ENCODE results near the gene DDX54.
"Not testable (repeated sequence)": the region's sequence is repeated elsewhere in the genome, so short reads cannot be mapped to it uniquely, and the experiment has no call there.

Gene DDX54

DNA sequence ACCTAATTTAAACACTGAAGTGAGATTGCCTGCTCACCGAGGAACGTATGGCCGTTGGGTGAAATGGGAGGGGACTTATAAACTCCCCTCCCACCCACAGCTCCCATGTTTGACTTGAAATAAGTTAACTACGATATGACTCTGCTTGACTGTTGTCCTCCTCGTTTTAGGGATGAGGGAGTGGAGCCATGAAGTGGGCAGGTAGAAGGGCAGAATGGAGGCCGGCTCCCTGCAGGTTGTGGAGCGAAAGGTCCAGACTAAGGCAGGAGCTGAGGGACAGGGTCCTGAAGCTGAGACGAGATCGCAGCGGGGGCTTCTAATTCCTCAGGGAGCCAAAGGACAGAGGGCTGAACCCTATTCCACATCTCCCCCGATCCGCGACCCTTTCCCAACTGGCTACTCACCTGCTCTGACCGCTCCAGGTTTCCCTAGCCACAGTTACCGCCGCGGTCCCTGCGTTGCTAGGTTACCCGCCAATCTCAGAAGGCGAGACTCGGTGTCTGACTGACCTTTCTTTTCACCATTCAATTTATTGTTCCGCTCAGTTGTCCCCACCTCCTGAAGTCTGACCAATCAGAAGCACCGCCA, 35.4 kb upstream of the DDX54 start:
- no peak for DNase-seq (ENCODE audit: low read depth)

DNA sequence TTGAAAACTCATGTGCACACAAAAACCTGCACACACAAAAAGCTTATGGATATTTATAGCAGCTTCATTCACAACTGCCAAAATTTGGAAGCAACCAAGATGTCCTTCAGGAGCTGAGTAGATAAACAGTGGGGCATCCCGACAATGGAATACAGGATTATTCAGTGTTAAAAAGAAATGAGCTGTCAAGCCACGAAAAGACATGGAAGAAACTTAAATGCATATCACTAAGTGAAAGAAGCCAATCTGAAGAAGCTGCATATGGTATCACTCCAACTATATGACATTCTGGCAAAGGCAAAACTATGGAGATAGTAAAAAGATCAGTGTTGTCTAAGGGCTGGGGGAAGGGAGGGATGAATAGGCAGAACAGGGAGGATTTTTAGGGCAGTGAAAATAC, 30.7 kb upstream of the DDX54 start:
- no peak for DNase-seq (ENCODE audit: low read depth)

DNA sequence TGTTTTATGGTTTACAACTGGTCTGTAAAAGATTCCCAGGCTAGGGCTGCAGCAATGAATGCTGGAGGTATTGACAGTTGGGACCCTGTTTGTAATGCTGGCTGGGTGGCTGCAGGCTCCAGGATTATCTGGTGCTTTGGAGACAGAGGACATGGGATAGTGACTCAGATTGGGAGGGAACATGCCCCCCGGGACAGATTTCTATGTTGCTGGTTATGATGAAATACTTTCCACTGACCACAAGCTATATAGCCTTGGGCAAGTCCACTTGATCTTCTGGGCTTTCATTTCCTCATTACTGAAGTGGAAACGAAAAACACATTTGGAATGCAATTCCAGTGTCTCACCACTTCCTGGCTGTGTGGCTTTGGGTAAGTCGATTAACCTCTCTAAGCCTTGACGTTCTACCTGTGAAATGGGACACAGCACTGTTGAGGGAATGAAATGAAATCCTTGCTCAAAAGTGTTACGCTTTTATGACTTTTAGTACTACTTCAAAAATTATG, 29.7 kb upstream of the DDX54 start:
- DNase-seq (ENCODE audit: low read depth) = no peak

DNA sequence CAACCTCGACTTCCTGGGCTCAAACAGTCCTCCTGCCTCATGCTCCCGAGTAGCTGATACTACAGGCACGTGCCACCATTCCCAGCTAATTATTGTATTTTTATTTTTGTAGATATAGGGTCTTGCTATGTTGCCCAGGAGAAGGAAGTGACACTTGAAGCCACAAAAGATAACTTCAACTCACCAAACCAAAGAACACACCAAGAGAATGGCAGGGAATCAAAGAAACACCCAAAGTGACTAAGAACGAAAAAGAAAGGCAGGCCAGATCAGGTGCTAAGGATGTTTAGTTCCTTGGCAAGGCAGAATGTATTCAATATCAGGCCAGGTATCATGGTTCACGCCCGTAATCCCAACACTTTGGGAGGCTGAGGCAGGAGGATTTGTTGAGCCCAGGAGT, 25.9 kb upstream of the DDX54 start:
- no peak for DNase-seq (ENCODE audit: low read depth)

DNA sequence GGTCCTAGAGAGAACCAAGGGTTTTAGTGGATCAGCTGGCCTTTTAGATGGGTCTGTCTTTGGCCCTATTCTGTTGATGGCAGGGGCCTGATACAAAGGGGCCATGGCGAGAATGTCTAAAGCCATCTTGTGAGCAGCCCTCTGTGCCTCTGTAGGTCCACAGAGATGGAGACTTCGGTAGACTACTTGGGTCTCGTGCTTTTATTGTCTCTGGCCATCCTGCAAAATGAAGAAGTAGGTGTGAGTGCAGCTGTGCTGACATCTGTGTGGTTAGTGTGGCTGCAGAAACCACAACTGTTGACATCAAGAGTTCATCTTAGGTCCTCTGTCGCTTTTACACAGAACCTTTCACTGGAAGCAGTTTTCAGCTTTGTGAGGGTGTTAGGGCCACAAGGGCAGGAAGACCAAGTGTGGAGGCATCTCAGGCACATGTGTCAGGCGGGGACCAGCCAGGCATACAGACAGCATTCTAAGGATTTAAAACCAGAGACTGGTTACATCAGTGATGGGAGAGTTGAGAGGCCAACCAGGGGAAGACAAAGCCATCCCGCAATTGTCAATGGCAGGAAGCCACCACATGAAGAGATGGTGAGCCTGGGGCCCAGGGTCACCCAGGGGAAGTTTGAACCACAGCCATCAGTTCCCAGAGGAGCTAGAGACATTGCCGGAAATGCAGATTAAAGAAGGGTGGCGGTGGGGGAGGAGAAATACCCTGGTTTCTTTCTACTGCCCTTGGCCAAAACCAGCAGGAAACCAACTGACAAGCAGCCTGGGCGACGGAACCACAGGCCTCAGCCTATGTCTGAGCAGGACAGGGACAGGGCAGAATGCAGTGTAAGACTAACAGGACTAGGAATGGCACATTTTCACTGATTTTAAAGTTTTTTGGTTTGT, 23.0 kb upstream of the DDX54 start:
- DNase-seq (ENCODE audit: low read depth) = peak; percentile 47

DNA sequence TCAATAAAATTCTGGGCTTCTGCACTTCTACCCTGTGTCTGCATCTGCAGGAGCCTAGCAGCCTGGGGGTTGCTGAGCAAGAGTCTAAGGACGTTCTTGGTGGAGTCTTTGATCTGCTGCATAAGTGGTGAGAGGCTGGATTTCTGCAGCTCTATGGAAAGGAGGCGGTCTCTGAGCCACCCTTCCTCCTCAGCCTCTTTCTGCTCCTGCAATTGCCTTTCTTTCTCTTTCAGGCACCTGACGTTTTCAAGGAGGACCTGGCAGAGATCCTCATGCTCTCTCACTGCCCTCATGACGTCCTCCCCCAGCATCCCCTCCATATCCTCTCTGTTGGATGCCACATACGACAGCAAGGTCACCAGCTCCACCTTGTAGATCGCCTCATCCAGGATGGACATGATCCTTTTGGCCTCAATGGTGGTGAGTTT, 22.3 kb upstream of the DDX54 start:
- DNase-seq (ENCODE audit: low read depth) = no peak

DNA sequence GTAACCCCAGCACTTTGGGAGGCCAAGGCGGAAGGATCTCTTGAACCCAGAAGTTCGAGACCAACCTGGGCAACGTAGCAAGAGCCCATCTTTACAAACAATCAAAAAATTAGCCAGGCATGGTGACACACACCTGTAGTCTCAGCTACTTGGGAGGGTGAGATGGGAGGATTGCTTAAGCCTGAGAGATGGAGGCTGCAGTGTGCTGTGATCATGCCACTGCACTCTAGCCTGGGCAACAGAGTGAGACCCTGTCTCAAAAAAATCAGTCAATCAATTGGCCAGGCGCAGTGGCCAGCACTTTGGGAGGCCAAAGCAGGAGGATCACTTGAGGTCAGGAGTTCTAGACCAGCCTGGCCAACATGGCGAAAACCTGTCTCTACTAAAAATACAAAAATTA, 21.5 kb upstream of the DDX54 start:
- DNase-seq (ENCODE audit: low read depth) = not testable (repeated sequence)

DNA sequence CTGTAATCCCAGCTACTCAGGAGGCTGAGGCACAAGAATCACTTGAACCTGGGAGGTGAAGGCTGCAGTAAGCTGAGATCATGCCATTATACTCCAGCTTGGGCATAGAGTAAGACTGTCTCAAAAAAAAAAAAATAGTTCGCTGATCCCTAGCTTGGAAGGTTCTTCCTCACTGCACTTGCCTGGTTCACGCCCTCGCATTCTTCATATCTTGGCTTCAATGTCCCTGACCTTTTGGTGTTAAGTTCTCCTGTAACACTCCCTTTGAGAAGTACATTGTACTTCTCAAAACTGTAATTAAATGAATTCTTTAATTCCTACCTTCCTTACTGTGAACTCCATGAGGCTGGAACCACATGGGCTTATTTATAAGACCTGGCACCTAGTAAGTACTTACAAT, 19.5 kb upstream of the DDX54 start:
- no peak for DNase-seq (ENCODE audit: low read depth)

DNA sequence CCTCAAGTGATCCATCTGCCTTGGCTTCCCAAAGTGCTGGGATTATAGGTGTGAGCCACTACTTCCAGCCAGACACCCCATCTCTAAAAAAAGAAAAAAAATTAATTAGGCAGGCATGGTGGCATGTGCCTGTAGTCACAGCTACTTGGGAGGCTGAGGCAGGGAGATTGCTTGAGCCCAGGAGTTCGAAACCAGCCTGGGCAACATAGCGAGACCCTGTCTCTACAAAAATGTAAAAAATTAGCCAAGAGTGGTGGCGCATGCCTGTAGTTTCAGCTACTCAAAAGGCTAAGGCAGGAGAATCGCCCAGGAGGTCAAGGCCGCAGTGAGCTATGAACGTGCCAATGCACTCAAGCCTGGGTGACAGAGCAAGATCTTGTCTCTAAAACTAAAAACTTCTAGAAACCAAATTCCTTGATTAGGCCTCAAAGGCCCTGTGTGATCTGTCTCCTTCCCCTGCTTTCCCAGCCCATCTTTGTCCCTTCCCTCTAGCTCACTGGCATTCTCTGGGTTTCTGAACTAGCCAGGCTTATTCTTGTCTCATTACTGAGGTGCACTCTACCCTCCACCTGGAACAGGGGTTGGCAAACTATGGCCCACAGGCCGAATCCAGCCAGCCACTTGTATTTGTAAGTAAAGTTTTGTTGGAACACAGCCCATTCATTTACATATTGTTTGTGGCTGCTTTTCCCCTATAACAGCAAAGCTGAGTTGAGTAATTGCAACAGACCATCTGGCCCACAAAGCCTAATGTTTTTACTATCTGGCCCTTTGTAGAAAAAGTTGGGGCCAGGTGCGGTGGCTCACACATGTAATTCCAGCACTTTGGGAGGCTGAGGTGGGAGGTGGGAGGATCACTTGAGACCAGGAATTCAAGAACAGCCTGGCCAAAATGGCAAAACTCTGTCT, 18.8 kb upstream of the DDX54 start:
- DNase-seq (ENCODE audit: low read depth) = no peak

DNA sequence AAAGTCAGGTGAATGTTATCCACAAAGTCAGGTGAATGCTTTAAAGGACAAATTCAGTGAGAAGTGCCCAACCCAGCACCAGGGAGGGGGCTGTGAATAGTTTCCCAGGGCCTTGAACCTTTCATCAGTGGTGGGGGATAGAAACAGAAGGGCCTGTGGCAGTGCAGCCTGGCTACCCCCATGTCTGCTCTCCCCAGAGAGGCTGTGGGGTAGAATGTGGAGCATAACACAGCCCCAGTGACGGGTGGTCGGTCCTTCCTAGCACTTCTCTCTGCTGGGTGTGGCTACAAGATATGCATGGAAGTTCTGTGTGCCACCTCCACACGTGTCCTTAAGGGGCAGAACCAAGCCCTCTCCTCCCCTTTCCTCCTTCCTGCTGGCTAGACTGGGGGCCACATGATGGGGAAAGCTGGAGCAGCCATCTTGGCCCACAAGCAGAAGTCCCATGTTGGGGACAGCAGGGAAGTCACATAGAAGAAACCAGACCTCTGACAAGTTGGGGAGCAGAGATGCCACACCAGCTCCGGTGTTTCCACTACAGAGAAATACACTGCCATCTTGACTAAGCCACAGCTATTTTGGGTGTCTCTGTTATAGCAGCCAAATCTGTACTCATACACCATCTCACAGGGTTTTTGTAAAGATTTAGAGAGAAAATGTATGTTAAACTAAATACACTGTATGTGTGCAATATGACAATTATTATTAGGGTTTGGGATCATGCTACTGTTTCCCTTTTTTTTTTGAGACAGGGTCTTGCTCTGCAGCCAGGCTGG, 17.2 kb upstream of the DDX54 start:
- no peak for DNase-seq (ENCODE audit: low read depth)

DNA sequence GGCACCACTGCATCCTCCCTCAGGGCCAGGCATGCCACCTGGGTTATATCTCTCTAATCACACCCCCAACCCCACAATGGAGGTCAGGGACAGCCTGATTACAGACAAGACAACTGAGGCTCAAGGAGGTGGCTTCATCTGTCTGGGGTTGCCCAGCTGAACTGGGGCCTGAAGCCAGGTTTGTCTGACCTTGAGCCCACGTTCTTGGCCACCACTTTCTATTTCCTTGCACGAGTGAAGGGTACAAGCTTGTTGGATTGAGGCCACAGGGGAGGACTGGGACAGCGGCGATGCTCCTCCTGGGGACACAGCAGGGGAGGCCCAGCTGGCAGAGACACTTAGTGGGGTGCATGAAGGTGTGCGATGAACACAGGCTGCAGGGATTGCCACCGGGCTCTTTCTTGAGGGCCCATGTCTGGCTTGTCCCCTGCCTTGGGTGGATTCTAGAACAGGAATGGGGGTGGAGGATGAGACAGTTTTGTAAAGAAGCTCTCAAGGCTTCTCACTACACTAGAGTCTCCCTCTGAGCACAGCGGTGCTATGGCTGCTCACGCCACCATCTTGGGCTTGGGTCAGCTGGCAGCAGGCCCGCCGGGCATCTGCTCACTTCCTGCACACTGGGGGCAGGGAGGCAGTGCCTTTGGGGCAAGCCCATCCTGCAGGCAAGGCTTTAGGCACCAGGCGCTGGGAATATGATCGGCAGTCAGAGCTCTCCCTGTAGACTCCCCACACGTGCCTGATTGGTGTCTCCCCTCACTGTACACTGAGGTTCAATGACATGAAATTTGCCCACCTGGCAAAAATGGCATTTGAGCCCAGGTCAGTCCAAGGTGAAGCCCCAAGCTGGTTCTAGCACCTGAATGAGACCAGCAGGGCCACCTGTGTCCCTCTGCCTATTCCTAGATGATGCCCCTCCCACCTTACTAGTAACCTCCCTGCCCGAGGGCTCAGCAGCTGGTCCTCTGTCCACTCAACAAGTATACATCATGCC, 16.2 kb upstream of the DDX54 start:
- DNase-seq (ENCODE audit: low read depth) = no peak

DNA sequence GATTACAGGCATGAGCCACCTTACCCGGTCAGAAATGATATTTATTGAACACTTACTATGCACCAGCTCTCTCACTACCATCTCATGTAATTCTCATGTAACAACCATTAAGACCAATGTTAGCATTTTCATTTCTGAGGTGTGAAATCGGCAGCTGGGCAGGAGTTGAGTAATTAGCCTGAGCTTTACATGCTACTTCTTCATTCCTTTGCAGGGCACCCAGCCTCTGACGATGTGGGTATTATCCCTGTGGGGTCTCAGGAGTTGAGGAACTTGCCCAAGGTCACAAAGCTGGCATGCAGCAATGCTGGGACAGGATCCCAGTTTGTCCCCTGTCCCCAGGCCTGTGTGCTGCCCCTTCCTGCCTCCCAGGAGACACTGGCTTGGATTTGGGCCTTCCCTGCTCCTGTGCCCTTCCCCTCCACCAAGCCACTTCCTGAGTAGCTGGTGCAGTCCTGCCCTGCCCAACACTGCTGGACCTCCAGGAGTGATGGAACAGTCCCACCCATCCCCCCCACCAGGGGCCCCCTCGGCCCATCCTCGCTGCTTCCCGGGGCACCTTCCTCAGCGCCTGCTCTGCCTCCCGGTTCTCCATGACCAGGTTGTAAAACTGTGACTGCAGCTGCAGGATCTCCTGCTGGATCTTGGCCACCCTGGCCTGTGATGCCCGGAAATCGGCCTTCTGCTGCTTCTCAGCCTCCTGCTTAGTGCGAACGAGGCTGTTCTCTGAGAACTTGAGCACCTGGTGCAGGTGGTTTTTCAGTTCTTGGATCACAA, 14.9 kb upstream of the DDX54 start:
- DNase-seq (ENCODE audit: low read depth) = no peak

DNA sequence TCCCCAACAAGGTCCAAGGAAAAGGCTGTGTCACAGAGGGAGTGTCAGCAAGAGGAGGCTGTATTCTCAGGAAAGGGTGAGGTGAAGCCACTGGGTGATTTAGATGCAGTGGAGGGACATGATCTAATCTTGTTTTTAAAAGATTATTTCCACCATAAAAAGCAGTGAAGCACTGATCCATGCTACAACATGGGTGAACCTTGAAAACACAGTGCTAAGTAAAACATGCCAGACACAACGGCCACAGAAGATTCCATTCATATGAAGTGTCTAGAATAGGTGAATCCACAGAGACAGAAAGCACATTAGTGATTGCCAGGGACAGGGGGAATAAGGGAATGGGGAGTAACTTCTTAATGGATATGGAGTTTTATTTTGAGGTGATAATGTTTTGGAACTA, 13.0 kb upstream of the DDX54 start:
- DNase-seq (ENCODE audit: low read depth) = no peak

DNA sequence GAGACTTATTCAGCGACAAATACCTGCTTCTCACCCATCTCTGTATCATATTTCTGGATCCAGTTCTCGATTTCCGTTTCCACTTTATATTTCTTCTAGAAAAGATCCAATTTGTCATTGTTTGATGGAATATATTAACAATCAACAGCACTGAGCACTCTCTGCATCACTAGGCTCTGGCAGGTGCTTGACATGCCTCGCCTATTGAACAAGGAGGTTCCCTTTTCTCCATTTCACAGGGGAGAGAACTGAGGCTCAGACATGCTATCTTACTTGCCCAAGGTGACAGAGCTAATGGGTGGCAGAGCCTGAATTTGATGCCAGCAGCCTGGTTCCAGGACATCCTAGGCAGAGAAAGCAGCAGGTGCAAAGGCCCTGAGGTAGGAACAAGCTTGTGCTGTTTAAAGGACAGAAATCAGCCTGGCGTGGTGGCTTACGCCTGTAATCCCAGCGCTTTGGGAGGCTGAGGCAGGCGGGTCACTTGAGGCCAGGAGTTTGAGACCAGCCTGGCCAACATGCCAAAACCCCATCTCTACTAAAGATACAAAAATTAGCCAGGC, 12.3 kb upstream of the DDX54 start:
- no peak for DNase-seq (ENCODE audit: low read depth)

DNA sequence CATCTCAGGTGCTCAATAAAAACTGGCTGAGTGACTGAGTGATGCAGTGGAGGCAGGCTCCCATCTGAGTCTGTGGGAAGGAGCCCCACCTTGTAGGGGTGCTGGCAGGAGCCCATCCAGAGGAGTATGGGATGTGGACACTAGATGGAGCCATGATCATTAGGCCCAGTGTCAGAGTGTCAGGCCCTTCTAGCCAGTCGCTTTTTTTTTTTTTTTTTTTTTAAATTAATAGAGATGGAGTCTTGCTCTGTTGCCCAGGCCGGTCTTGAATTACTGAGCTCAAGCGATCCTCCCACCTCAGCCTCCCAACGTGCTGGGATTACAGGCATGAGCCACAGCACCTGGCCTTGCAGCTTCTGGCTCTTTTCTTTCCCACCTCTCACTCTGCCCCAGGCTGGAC, 11.7 kb upstream of the DDX54 start:
- DNase-seq (ENCODE audit: low read depth) = peak; percentile 38

DNA sequence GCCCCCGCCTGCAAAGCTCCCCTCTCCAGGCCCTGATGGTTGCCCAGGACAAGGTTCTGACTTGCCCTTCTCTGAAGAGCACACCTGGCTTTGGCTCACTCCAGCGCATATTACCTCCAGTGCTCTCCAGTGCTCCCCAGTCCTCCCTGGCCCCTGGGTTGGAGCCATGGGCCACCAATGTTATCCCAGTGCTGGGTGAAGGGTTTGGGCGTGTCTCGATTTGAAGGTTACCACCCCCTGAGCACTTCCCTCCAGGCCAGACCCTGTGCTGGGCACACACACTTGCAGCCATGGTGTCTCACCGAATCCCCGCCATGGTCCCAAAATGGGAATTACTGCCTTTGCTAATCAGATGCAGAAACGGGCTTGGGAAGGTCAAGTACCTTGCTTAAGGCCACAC, 11.3 kb upstream of the DDX54 start:
- DNase-seq (ENCODE audit: low read depth) = no peak

DNA sequence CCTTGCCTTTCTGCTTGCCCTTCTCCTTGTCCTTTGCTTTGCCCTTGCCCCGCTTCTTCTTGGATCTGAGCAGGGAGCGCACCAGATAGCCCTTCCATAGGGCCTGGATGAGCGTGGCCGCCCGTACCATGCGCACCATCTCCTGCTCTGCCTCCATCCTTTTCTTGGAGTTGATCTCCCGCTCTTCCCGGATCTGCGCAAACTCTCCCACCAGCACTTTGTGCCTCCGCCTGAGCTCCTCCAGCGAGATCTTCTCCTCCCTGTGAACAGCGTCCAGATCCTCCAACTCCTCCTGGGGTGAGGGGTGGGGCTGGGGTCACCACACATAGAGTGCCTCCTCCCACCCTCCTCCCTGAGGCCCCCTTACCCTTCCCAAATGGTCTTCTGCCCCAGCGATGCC, 10.3 kb upstream of the DDX54 start:
- no peak for DNase-seq (ENCODE audit: low read depth)

DNA sequence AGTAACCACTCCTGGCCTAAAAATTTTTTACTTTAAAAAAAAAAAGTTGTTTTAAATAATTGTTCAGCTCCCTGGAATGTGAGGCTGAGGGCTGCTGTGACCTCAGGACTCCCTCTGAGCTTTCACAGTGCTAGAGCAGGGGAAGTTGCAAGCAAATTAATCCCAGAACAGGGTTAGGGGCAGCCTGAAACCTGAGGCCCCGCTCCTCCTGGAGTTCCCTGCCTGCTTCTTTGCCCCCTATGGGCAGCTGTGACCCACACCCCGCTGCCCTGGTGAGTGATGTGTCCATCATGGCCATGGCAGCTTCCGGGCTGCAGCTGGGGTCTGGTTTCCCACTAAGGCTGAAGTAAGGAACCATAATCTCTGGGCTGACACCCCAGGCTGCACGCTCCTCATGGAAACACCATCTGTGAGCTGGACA, 9.7 kb upstream of the DDX54 start:
- DNase-seq (ENCODE audit: low read depth) = no peak

DNA sequence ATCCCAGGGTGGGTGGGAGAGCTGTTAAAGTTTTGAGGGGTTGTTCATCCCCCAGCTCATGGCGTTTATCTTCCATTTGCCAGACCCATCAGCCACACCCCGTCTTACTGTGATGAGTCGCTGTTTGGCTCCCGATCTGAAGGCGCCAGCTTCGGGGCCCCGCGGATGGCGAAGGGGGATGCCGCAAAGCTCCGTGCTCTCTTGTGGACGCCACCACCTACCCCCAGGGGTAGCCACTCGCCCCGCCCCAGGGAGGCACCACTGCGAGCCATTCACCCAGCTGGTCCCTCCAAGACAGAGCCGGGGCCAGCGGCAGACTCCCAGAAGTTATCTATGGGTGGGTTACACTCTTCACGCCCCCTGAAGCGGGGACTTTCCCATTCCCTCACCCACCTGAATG, 5.9 kb upstream of the DDX54 start:
- DNase-seq (ENCODE audit: low read depth) = no peak
